KMS-11 (cell line): Measurements from ENCODE around the gene PHF21A.
A peak's percentile ranks its signal among the peaks of the same experiment; 100 is the strongest.

Experiments
- H2AFZ ChIP-seq: fragments of 200-600 bp; sonication (generic); 2 replicates; pipeline ENCODE4 v1.6.1; 2016; ENCODE audit warnings: antibody characterized with exemption, mixed run types, low read depth
- H3K27ac ChIP-seq: fragments of 200-600 bp; sonication (generic); 2 replicates; pipeline ENCODE4 v1.6.1; 2016; ENCODE audit warnings: mild to moderate bottlenecking, mixed run types
- H3K27me3 ChIP-seq: fragments of 200-600 bp; sonication (generic); 2 replicates; pipeline ENCODE4 v1.6.1; 2017; ENCODE audit warnings: mild to moderate bottlenecking, low read depth, mixed run types, moderate library complexity; ENCODE audit not compliant: insufficient read depth
- H3K36me3 ChIP-seq: fragments of 200-600 bp; sonication (generic); 2 replicates; pipeline ENCODE4 v1.6.1; 2017; ENCODE audit warnings: mild to moderate bottlenecking, mixed run types; ENCODE audit not compliant: insufficient read depth
- H3K4me1 ChIP-seq: fragments of 200-600 bp; sonication (generic); 2 replicates; pipeline ENCODE4 v1.6.1; 2016; ENCODE audit warnings: mild to moderate bottlenecking, low read depth, mixed run types; ENCODE audit not compliant: poor library complexity, severe bottlenecking
- H3K4me2 ChIP-seq: fragments of 200-600 bp; sonication (generic); 2 replicates; pipeline ENCODE4 v1.7.0; 2016; ENCODE audit warnings: mild to moderate bottlenecking, mixed run types
- H3K4me3 ChIP-seq: fragments of 200-600 bp; sonication (generic); IDR thresholded peaks from 2 replicates; pipeline ENCODE4 v1.6.1; 2017; ENCODE audit warnings: low read depth, low read length, mixed read lengths; ENCODE audit not compliant: insufficient read depth
- H3K79me2 ChIP-seq: fragments of 200-600 bp; sonication (generic); 2 replicates; pipeline ENCODE4 v1.6.1; 2016; ENCODE audit warnings: low read depth, mixed run types; ENCODE audit not compliant: insufficient read depth
- H3K9ac ChIP-seq: fragments of 200-600 bp; sonication (generic); 2 replicates; pipeline ENCODE4 v1.6.1; 2016; ENCODE audit warnings: mild to moderate bottlenecking, mixed run types
- H4K20me1 ChIP-seq: fragments of 200-600 bp; sonication (generic); 2 replicates; pipeline ENCODE4 v1.6.1; 2016; ENCODE audit warnings: mild to moderate bottlenecking, mixed run types; ENCODE audit not compliant: insufficient read depth
- CTCF ChIP-seq: fragments of 200-600 bp; sonication (generic); conservative IDR thresholded peaks from 2 replicates; pipeline ENCODE4 v1.6.1; 2017; ENCODE audit warnings: low read depth, mild to moderate bottlenecking, antibody characterized with exemption, low read length, moderate library complexity, mixed read lengths

PHF21A gene

GRCh38 chr11:46112961-46113607 is 8.2 kb downstream of the PHF21A start:
- no peak for TF ChIP-seq CTCF
- Histone ChIP-seq H2AFZ (no peak overlapping the region), H4K20me1 (no peaks in the 10 kb centered on the region), H3K27ac (no peak overlapping the region), H3K27me3 (no peaks in the 10 kb centered on the region), H3K79me2 (peaks cover 55% of the 10 kb centered on the region), H3K4me3 (no peak overlapping the region), H3K9ac (no peak overlapping the region), H3K4me2 (peak overlapping the region; percentile 27; the same call in 1 of the 2 replicates), H3K4me1 (peaks cover 60% of the 10 kb centered on the region), H3K36me3 (no peaks in the 10 kb centered on the region)

- no peaks in the 10 kb centered on the region for H3K36me3 ChIP-seq
- no peak overlapping the region for H2AFZ ChIP-seq
- H3K4me1 ChIP-seq = peaks cover 32% of the 10 kb centered on the region
- H3K27ac ChIP-seq = no peak overlapping the region
- H3K4me3 ChIP-seq = no peak overlapping the region
- H3K27me3 ChIP-seq = no peaks in the 10 kb centered on the region
- TF ChIP-seq CTCF = no peak
- H4K20me1 ChIP-seq = no peaks in the 10 kb centered on the region
- H3K4me2 ChIP-seq = no peak overlapping the region
- H3K9ac ChIP-seq = no peak overlapping the region
- peaks cover 16% of the 10 kb centered on the region; the same call in 1 of the 2 replicates for H3K79me2 ChIP-seq
These were observed 12.5 kb downstream of the PHF21A start for GRCh38 chr11:46108751-46109150.

- no peak overlapping the region for H3K27ac ChIP-seq
- H4K20me1 ChIP-seq = no peaks in the 10 kb centered on the region
- H3K4me2 ChIP-seq = no peak overlapping the region
- no peaks in the 10 kb centered on the region for H3K36me3 ChIP-seq
- no peak for TF ChIP-seq CTCF
- H3K79me2 ChIP-seq = peaks cover 7% of the 10 kb centered on the region; the same call in 1 of the 2 replicates
- no peak overlapping the region for H3K9ac ChIP-seq
- H3K4me3 ChIP-seq = no peak overlapping the region
- H2AFZ ChIP-seq = no peak overlapping the region
- no peaks in the 10 kb centered on the region for H3K27me3 ChIP-seq
- H3K4me1 ChIP-seq = peaks cover 24% of the 10 kb centered on the region
These were observed 13.5 kb downstream of the PHF21A start for GRCh38 chr11:46107780-46108179.

- Histone ChIP-seq H3K4me1 (peaks cover 24% of the 10 kb centered on the region), H3K27me3 (no peaks in the 10 kb centered on the region), H3K9ac (no peak overlapping the region), H3K4me2 (peak overlapping the region; percentile 9; the same call in 1 of the 2 replicates), H4K20me1 (no peaks in the 10 kb centered on the region), H3K4me3 (no peak overlapping the region), H3K36me3 (no peaks in the 10 kb centered on the region), H3K27ac (no peak overlapping the region), H2AFZ (no peak overlapping the region), H3K79me2 (peaks cover 3% of the 10 kb centered on the region; the same call in 1 of the 2 replicates)
- no peak for TF ChIP-seq CTCF
These were observed 13.9 kb downstream of the PHF21A start for GRCh38 chr11:46107408-46107718.
